Activated T-cell treated with anti-CD3 and anti-CD28 coated beads for 48 hours (primary cell): ENCODE results near the gene CARNS1.

Source experiments
- DNase-seq: peaks from one replicate; pipeline ENCODE4 v3.0.0-alpha.2; 2020; ENCODE audit warnings: low read depth

The CARNS1 gene

GRCh38 chr11:67428052-67429001 is 12.8 kb downstream of the CARNS1 start, which contains the start of gene RPS6KB2:
RPS6KB2 (plus strand) TSS chr11:67428494; CDS start chr11:67428546, 52 bp downstream.
- peak; percentile 98 for DNase-seq

DNA sequence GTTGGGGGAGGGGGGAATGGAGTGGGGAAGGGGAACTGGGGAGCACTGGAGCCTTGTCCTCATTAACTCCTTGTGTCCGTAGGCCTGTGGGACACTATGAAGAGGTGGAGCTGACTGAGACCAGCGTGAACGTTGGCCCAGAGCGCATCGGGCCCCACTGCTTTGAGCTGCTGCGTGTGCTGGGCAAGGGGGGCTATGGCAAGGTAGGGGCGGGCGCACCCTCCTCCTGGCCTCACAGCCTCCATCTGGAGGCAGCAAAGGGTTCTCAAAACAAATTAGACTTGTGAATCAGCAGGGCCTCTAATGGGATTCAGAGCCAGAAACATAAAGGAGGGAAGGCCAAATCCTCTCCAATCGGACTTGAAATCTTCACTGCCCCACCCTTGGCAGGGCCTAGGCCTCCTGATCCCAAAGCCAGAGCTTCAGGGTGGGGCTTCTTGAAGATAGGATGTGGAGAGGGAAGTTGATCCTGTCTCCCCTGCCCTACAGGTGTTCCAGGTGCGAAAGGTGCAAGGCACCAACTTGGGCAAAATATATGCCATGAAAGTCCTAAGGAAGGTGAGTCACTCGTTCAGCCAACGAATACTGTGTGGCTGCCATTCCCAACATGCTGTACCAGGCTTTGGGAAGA is 13.7 kb downstream of the CARNS1 start:
- DNase-seq, result no peak

DNA sequence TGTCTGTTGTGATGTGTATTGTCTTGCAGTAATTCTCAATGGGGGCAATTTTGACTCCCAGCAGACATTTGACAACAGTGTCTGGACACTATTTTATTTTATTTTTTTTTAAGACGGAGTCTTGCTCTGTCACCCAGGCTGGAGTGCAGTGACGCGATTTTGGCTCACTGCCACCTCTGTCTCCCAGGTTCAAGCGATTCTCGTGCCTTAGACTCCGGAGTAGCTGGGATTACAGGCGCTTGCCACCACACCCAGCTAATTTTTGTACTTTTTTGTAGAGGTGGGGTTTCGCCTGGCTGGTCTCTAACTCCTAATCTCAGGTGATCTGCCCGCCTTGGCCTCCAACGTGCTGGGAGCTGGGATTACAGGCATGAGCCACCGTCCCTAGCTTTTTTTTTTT is 14.2 kb downstream of the CARNS1 start:
- no peak for DNase-seq

DNA sequence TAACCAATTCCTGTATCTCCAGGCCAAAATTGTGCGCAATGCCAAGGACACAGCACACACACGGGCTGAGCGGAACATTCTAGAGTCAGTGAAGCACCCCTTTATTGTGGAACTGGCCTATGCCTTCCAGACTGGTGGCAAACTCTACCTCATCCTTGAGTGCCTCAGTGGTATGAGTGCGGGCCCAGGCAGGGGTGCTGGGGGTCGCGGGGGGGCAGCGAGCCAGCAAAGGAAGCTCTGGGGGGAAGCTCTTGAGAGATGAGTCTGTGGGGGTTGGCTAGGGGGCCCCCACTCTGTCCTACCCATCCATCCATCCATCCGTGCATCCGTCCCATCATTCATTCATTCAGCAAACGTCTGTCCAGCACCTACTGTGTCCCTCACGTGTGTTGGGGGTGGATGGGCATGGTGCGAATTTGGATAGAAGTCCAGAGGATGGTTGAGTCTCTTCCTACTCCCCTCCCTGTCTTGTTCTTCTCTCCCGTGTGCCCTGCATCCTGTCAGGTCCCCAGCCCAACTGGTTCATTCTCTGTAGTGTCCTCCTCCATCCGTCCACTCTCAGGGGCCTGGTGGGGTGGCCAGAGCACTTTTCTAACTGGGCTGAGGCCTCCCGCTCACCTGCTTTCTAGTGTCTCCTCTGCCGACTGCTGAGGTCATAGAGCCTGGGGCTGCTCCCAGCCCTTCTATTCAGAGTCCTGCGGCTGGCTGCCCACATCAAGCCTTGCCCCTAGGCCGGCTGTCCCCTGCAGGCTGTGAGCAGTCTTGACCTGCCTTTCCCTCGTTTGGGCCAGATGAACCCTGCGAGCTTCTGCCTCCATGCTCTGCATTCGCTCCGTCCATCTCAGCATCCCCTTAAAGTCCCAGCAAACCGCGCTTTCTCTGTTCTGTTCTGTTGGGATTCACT is 16.1 kb downstream of the CARNS1 start:
- DNase-seq, result no peak

- no peak for DNase-seq
Measured at GRCh38 chr11:67432655-67433349, 17.3 kb downstream of the CARNS1 start.

DNA sequence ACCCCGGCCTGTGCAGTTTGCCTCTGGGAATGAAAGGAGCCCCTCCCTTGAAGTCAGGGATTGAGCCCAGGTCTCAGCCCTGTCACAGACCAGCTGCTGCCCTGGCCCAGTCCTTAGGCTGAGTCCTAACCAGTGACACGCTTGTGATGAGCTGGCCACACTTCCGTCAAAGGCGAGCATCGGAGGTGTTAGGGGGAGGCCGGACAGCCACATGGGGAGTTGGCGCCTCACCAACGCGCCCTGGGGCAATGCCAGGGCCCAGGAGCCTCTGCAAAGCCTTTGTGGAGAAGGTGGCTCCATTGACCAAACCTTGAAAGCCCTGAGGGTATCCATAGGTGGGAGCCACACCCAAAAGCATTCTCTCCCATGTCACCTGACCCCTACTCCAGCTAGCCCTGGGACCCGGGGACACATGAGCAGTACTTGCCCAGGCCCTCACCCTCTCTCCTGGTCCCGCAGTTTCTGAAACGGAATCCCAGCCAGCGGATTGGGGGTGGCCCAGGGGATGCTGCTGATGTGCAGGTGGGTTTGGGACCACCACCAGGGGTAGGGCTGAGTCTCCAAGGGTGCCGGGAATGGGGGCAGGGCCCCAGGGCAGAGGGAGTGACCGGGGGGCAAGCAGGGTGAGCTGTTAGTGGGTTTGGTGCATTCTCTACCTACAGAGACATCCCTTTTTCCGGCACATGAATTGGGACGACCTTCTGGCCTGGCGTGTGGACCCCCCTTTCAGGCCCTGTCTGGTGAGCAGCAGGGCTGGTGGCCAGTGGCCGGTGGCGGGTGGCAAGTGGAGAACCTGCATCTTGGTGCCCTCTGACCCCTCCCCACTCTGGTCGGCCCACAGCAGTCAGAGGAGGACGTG is 18.3 kb downstream of the CARNS1 start:
- no peak for DNase-seq

DNA sequence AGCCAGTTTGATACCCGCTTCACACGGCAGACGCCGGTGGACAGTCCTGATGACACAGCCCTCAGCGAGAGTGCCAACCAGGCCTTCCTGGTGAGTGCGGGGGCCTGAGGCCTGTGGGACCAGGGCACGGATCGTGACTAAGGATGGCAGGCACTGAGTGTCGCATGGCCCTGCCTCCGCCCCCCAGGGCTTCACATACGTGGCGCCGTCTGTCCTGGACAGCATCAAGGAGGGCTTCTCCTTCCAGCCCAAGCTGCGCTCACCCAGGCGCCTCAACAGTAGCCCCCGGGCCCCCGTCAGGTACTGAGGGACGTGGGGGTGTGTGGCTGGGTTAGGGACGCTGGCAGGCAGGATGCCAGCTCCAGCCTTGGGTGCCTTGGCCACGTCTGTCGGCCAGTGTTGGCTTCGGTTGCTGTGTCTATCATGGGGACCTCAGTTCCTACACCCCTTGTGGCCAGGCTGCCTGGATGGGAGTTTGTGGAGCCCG is 19.0 kb downstream of the CARNS1 start:
- no peak for DNase-seq

GRCh38 chr11:67435031-67435726 is 19.7 kb downstream of the CARNS1 start:
- DNase-seq, result no peak

DNA sequence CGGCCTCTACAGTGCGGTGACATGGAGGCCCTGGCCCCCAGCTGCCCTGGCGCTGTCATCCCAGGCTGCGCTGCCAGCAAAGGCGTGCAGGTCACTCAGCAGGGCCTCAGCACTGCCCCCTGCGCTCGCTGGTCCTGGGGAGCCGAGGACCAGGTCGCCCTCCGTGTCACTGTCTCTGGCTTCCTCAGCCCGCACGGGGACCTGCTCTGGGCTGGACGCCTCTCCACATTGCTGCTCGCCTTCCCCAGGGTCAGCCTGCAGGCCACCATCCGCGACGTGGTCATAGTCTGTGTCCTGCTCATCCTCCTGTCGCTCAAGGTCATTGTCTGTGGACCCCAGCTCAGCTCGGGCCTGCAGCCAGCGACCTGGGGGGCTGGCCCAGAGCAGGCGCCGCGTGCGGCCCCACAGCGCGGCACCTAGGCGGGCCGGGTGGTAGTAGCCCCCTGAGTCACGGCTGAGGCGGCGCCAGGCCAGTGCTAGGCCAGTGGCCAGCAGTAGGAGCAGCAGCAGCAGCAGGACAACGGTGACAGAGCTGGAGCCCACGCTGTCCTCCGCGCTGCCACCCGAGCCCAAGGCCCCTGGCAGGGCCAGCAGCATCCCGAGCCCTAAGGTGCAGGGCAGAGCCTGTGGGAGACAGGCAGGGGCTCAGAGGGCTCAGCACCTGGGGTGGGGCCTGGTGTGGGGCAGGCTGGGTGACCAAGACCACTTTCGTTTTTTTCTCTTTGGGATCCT is 20.4 kb downstream of the CARNS1 start:
- no peak for DNase-seq

DNA sequence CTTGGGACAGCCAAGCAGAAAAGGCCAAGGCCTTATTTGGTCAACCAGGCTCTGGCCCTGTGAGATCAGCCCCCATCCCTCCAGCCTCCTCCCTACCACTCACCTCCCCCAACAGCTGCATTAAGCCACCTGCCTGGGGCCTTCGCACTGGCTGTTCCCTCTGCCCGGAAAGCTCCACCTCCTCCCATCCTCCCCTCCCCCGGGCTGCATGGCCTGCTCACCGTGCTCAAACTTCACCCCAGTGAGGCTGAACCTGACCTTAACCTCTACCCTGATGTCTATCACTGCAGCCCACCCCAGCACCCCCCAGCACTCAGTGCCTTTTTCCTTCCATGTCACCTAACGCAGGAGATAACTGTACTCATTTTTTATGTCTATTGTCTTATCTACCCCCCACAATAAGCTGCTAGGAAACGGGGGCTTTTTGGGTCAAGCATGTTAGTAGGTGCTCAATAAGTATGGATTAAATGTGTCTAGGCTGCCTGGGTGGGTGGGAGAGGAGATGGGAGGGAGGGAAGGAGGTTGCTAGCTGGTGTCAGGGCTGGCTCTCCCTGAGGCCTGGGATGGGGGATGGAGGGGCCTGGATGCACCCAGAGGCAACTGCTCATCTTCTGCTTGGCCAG is 21.1 kb downstream of the CARNS1 start:
- peak; percentile 75 for DNase-seq

- DNase-seq, result peak; percentile 58
Measured at GRCh38 chr11:67437082-67437808, 21.8 kb downstream of the CARNS1 start, which contains the start of gene PTPRCAP. PTPRCAP (minus strand) TSS chr11:67437682; CDS start chr11:67437619, 63 bp downstream.

DNA sequence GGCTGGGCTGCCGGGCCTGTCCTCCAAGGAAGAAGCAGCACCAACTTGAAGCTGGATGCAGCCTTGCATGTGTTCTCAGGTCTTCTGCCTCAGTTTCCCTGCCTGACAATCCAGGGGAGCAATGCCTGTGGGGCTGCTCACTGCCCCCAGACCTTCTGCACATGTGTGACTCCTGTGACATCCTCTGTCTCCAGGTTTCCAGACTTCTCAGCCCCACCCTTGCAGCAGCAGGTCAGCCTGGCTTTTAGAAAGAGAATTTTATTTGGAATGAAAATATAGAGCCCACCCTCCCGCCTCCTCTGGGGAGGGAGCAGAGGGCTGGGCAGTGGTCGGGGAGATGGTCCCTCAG is 22.3 kb downstream of the CARNS1 start:
- no peak for DNase-seq

- DNase-seq, result peak; percentile 82
Measured at GRCh38 chr11:67438158-67438902, 22.9 kb downstream of the CARNS1 start.

DNA sequence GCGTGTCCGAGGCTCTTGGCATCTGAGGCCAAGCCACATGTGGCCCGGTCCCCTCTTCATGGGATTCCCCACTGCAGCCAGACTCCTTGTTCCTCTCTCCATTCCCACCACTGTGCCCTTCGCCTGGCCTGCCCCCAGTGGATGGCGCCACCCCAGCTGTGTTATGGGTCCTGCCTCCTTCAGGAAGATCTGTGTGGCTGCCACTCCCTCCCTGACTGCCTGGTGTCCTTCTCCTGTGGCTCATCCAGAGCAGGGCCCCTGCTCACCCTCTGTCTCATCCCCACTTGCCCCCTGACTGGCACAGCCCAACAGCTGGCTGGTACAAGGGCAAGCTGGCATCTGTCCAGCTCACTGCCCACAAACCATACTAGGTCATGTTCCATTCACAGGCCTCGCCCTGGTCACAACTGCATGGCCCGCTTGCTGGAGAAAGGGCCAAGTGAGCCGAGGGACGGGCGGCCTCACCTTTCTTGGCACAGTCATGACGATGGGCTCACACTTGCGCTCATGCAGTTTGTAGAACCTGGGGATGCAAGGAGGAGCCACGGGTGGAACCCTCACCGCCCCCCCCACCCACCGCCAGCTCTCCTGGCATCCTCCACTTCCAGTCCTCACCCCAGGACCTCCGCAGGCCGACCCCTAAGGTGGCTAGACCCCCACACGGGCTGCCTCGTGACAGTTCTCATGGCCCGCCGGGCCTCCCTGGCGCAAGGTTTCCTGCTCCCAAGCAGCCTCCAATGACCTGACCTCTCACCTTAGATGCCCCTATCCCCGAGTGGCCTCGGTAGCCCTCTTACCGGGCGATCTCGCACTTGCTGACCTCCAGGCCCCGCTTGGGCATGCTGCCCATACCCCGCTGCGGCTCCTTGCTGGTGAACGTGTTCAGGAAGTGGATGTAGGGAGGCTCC is 24.1 kb downstream of the CARNS1 start:
- DNase-seq, result no peak

GRCh38 chr11:67440229-67441097 is 25.0 kb downstream of the CARNS1 start:
- no peak for DNase-seq
